HEK293 (cell line): Measurements from ENCODE around the gene NTRK3.

ENCODE experiments used
- CTCF ChIA-PET: fragments of 350-600 bp; formaldehyde crosslinking; extraction: SDS; loops from one replicate; lab custom pipeline; 2021; ENCODE audit warnings: antibody characterized with exemption; lab: Yijun Ruan, JAX
- POLR2A ChIA-PET: fragments of 300-600 bp; formaldehyde crosslinking; extraction: SDS; loops from one replicate; lab custom pipeline; 2020; ENCODE audit warnings: antibody characterized with exemption, inconsistent platforms; lab: Yijun Ruan, JAX
- H3K27ac ChIP-seq: fragments of 200-500 bp; sonication (Bioruptor generic); 2 replicates; pipeline ENCODE4 v1.5.1; 2014; ENCODE audit warnings: low read depth, low read length, control low read depth, inconsistent platforms; ENCODE audit errors: extremely low read depth
- H3K36me3 ChIP-seq, 2 experiments: fragments of 200-500 bp in 1 of 2; sonication (Bioruptor generic) in 1 of 2; 1 replicate in 1 of 2; 2 replicates in 1 of 2; pipeline ENCODE4 v1.5.1; 2014 to 2017; ENCODE audit warnings: inconsistent platforms in 2 of 2, low read length in 2 of 2; ENCODE audit not compliant: control insufficient read depth in 2 of 2, insufficient read depth in 1 of 2
- H3K4me1 ChIP-seq: fragments of 200-500 bp; sonication (Bioruptor generic); 2 replicates; pipeline ENCODE4 v1.5.1; 2014; ENCODE audit warnings: mild to moderate bottlenecking, low read length, inconsistent platforms; ENCODE audit not compliant: control insufficient read depth, insufficient read depth
- H3K4me3 ChIP-seq: 2 replicates; pipeline ENCODE4 v1.5.1; 2011; ENCODE audit warnings: low read depth, mild to moderate bottlenecking, control low read depth, low read length, moderate library complexity
- H3K9me3 ChIP-seq: fragments of 200-500 bp; sonication (Bioruptor generic); 2 replicates; pipeline ENCODE4 v1.5.1; 2014; ENCODE audit warnings: low read depth, low read length, inconsistent platforms; ENCODE audit not compliant: control insufficient read depth, insufficient read depth
- FEZF1 ChIP-seq: fragments of 450-650 bp; formaldehyde crosslinking; IDR thresholded peaks from 2 replicates; pipeline ENCODE4 v1.5.1; 2016; ENCODE audit warnings: missing biosample characterization, missing genetic modification characterization
- KLF16 ChIP-seq: fragments of 450-650 bp; formaldehyde crosslinking; IDR thresholded peaks from 2 replicates; pipeline ENCODE4 v1.5.1; 2017; ENCODE audit warnings: missing biosample characterization, missing genetic modification characterization
- PRDM2 ChIP-seq: fragments of 450-650 bp; formaldehyde crosslinking; IDR thresholded peaks from 2 replicates; pipeline ENCODE4 v1.5.1; 2016; ENCODE audit warnings: missing biosample characterization, missing genetic modification characterization, borderline replicate concordance
- SALL2 ChIP-seq: fragments of 450-650 bp; formaldehyde crosslinking; IDR thresholded peaks from 2 replicates; pipeline ENCODE4 v1.5.0; 2017; ENCODE audit warnings: missing biosample characterization, mild to moderate bottlenecking, missing genetic modification characterization, borderline replicate concordance
- ZNF10 ChIP-seq: fragments of 450-650 bp; formaldehyde crosslinking; IDR thresholded peaks from 2 replicates; pipeline ENCODE4 v1.5.1; 2017; ENCODE audit warnings: missing biosample characterization, missing genetic modification characterization
- ZNF169 ChIP-seq: fragments of 450-650 bp; formaldehyde crosslinking; IDR thresholded peaks from 2 replicates; pipeline ENCODE4 v1.5.1; 2016; ENCODE audit warnings: missing biosample characterization, missing genetic modification characterization
- ZNF175 ChIP-seq: fragments of 450-650 bp; formaldehyde crosslinking; IDR thresholded peaks from 2 replicates; pipeline ENCODE4 v1.5.1; 2016; ENCODE audit warnings: missing biosample characterization, missing genetic modification characterization
- ZNF211 ChIP-seq: fragments of 450-650 bp; formaldehyde crosslinking; IDR thresholded peaks from 2 replicates; pipeline ENCODE4 v1.5.1; 2016; ENCODE audit warnings: low read depth, missing biosample characterization, missing genetic modification characterization
- ZNF324 ChIP-seq: fragments of 450-650 bp; formaldehyde crosslinking; IDR thresholded peaks from 2 replicates; pipeline ENCODE4 v1.5.1; 2016; ENCODE audit warnings: missing biosample characterization, missing genetic modification characterization
- ZNF37A ChIP-seq: fragments of 450-650 bp; IDR thresholded peaks from 2 replicates; pipeline ENCODE4 v1.5.1; 2018; ENCODE audit warnings: missing biosample characterization, missing genetic modification characterization
- ZNF416 ChIP-seq: fragments of 450-650 bp; formaldehyde crosslinking; IDR thresholded peaks from 2 replicates; pipeline ENCODE4 v1.5.1; 2016; ENCODE audit warnings: missing biosample characterization, missing genetic modification characterization
- ZNF518A ChIP-seq: fragments of 450-650 bp; formaldehyde crosslinking; conservative IDR thresholded peaks from 2 replicates; pipeline ENCODE4 v1.5.1; 2016; ENCODE audit warnings: low read depth, missing biosample characterization, missing genetic modification characterization
- ZNF521 ChIP-seq: fragments of 450-650 bp; formaldehyde crosslinking; IDR thresholded peaks from 2 replicates; pipeline ENCODE4 v1.5.1; 2017; ENCODE audit warnings: missing biosample characterization, mild to moderate bottlenecking, missing genetic modification characterization
- ZNF530 ChIP-seq: fragments of 450-650 bp; formaldehyde crosslinking; IDR thresholded peaks from 2 replicates; pipeline ENCODE4 v1.5.1; 2016; ENCODE audit warnings: low read depth, missing biosample characterization, missing genetic modification characterization
- ZNF645 ChIP-seq: fragments of 450-650 bp; formaldehyde crosslinking; IDR thresholded peaks from 2 replicates; pipeline ENCODE4; 2016; ENCODE audit warnings: missing biosample characterization, missing genetic modification characterization
- ZNF654 ChIP-seq: fragments of 450-650 bp; formaldehyde crosslinking; IDR thresholded peaks from 2 replicates; pipeline ENCODE4 v1.5.1; 2016; ENCODE audit warnings: low read depth, missing biosample characterization, missing genetic modification characterization
- ZNF677 ChIP-seq: fragments of 450-650 bp; IDR thresholded peaks from 2 replicates; pipeline ENCODE4 v1.5.0; 2018; ENCODE audit warnings: missing biosample characterization, mild to moderate bottlenecking, missing genetic modification characterization, moderate library complexity

The NTRK3 gene

GRCh38 chr15:88246666-88247446 is 9.7 kb downstream of the NTRK3 start (continued):
- no peak for TF ChIP-seq ZNF518A (tag by site-specific recombination)
- no peak for TF ChIP-seq ZNF10 (tag by site-specific recombination)

GRCh38 chr15:88246081-88246480 is 10.5 kb downstream of the NTRK3 start:
- ChIA-PET CTCF (interaction anchor here (0.5 to 10.1 kb wide), 45 partner anchors 11 to 1621 kb away, joined by 3 to 182 read pairs (median 4); no protein-coding TSS in a partner anchor), POLR2A (no interaction called here)
- Histone ChIP-seq H3K27ac (no peak overlapping the region), H3K36me3 (no peaks in the 10 kb centered on the region), H3K4me3 (no peak overlapping the region), H3K4me1 (no peaks in the 10 kb centered on the region), H3K9me3 (no peaks in the 10 kb centered on the region)
- no peak for TF ChIP-seq ZNF677 (tag by site-specific recombination)
- no peak for TF ChIP-seq ZNF37A (tag by site-specific recombination)
- TF ChIP-seq PRDM2 (tag by site-specific recombination) = no peak
- TF ChIP-seq ZNF521 = no peak
- TF ChIP-seq ZNF324 (tag by site-specific recombination) = no peak
- no peak for TF ChIP-seq SALL2
- no peak for TF ChIP-seq ZNF169 (tag by site-specific recombination)
- no peak for TF ChIP-seq ZNF211 (tag by site-specific recombination)
- TF ChIP-seq FEZF1 (tag by site-specific recombination) = no peak
- TF ChIP-seq ZNF416 (tag by site-specific recombination) = no peak
- no peak for TF ChIP-seq ZNF175
- no peak for TF ChIP-seq KLF16 (tag by site-specific recombination)
- TF ChIP-seq ZNF530 (tag by site-specific recombination) = no peak
- no peak for TF ChIP-seq ZNF654 (tag by site-specific recombination)
- no peak for TF ChIP-seq ZNF645 (tag by site-specific recombination)
